KG1 (cell line): ENCODE results near the gene SULF2.

Experiments used
- DNase-seq: peaks from one replicate; lab custom pipeline; 2025; lab: John Stamatoyannopoulos, UW

Gene SULF2

GRCh38 chr20:47760686-47761481 lies 24.4 kb downstream of the SULF2 start:
- DNase-seq, result no peak

GRCh38 chr20:47758517-47759450 lies 26.5 kb downstream of the SULF2 start:
- no peak for DNase-seq

DNA sequence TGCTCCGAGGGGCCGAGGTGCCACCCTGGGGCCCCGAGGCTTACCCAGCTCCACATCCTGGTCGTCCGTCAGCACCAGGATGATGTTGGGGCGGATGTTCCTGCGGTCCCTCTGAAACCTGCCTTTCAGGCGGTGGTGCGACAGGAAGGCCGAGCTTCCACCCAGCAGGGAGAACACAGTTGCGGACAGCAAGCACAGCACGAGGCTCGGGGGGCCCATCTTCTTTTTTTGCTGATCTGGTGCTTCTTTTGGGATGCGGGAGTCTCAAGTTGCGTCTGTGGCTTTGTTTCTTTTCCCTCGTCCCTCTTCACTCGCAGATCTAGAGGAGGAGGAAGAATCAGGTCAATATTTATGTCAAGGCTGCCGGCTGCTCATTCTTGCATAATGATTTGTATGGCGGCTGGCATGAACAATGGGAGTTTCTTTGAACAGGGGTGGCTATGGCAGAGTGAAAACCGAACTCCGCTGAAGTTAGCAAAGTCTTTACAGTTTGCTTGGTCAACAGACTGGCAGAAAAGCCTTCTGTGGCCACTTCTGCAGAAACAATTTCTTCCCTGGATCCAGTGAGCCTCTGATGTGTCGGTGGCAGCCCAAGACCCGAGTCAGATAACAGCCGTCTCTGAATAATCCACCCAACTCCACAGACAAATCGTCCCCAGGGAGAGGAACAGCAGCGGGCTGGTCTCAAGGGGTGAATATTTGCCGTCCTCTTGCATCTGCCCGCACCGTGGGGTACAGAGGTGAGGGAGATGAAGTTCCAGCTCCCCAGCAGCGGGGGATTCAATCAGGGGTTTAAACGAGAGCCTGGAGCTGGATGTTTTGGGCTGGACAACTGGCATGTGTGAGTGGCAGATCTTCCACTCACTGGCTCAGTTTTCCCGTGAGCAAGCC lies 27.9 kb downstream of the SULF2 start:
- DNase-seq, result no peak

DNA sequence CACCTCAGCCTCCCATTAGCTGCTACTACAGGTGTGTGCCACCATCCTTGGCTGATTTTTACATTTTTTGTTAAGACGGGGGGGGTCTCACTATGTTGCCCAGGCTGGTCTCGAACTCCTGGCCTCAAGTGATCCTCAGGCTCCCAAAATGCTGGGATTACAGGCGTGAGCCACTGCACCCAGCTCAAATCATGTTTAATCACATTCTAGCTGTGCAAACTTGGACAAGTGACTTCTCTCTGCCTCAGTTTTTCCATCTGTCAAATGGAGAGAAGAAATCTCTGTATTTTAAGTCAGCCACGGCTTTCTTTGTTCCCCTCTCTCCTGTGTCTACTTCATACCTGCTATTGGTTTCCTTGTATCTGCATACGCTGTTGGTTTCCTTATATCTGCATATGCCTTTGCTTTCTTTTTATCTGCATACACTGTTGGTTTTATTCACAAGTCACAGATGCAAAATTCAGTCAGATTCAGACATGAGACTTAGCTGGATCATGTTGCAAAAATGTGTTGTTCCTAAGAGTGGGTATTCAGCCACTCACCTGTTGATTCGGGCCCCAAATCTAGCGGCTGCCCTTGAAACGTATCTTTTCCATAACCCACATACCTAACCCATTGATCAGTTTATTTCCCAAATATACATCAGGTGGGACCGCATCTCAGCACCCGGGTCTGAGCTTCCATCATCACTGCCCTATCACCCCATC lies 30.2 kb downstream of the SULF2 start:
- DNase-seq, result no peak

DNA sequence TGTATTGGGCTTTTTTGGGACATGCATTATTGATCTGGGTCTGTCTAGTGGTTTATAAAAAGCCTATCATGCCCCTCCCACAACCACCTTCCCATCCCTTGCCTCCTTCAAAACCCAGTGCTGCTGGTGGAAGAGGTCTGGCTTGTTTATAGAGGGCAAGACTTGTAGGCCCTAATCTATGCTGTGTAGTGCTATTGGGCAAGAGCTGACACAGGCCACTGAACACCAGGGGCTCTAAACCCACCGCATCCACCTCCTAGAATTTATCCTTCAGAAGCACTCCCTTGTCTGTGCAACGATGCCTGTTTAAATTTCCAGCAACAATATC lies 30.9 kb downstream of the SULF2 start:
- no peak for DNase-seq

DNA sequence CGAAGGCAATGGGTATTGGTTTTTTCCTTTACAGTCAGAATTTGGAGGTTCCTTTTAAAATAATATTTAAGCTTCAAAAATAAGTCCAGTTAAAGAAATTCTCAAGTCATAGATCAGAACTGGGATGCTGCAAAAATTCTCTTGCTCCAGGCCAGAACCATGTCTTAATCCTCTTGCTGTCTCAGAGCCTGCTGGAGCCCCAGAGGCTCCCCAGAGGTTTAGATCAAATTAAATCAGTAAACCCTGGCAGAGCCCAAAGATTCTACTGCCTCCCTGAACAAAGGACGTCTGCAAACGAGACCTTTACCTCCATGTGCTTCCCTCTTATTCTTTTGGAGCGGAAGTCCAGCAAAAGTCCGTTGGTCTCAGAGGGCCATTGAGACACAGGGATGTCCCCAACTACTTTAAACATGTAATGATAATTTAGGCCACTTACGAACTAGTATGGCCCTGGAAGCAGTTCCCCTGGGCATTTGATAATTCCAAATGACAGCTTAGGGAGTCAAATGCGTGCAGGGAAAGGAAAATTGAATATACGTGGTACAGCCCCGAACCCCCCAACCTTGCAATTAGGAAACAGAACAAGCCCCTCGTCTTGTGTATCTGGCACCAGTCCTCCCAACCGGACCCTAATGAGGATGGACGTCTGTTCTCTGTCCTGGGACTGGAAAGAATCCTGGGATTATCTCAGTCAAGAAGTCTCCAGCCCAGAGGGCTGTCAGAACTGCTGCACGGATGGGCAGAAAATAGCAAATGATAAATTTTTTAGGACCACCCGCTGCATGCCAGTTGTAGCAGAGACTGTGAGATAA lies 31.5 kb downstream of the SULF2 start:
- DNase-seq, result no peak

GRCh38 chr20:47751449-47751848 lies 33.8 kb downstream of the SULF2 start:
- DNase-seq, result no peak

DNA sequence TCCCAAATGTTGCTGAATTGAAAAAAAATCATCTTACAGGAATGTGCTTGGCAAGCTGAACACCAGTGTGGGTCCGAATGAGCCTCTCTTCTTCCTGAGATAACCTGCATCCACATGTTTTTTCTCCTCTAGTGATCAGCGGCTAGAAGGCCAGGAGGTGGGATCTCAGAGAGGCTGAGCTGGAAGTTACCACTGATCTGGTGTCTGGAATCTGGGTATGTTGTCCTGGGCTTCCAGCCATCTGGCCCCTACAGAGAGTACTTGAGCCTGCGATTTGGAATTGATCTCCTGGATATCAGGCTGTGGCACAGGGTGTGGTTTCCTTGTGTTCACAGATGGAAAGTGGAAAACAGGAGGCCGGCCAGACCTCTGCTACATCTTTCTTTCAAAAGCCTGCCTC lies 35.9 kb downstream of the SULF2 start:
- DNase-seq, result no peak

GRCh38 chr20:47748823-47749222 lies 36.5 kb downstream of the SULF2 start:
- DNase-seq, result peak; percentile 17

- DNase-seq, result no peak
Measured at GRCh38 chr20:47748069-47748468, 37.2 kb downstream of the SULF2 start.

DNA sequence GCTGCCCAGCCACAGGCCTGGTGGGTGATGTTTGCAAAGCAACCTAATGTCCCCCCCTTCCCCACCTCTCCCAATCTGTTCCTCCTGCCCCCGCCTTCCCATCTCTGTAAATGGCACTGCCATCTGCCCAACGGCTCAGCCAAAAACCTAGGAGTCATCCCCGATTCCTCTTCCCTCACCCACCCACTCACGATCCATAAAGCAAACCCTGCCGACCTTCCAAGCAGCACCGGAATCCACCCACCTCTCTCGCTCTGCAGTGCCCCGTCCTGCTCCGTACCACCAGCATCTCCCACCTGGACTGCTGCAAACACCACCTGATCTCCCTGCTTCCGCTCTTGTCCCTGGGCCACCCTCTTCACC lies 37.6 kb downstream of the SULF2 start:
- no peak for DNase-seq

DNA sequence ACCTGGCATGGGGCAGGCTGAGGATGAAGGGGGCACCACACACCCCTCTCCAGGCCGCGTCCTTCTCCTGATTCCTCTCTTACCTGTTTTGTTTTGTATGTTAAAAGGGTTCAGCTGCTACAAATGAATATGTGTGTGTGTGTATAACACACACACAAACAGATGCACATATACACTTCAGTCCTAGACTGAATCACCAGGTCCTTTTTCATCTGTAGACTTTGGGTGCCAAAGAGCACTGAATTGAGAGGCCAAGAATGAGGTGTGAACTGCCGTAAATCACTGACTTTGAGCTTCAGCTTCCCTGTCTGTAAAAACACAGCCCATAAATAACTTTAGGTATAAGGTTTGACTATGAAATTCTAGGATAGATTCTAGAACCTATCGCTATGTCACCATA lies 40.5 kb downstream of the SULF2 start:
- no peak for DNase-seq

GRCh38 chr20:47743671-47744070 lies 41.6 kb downstream of the SULF2 start:
- DNase-seq, result no peak

DNA sequence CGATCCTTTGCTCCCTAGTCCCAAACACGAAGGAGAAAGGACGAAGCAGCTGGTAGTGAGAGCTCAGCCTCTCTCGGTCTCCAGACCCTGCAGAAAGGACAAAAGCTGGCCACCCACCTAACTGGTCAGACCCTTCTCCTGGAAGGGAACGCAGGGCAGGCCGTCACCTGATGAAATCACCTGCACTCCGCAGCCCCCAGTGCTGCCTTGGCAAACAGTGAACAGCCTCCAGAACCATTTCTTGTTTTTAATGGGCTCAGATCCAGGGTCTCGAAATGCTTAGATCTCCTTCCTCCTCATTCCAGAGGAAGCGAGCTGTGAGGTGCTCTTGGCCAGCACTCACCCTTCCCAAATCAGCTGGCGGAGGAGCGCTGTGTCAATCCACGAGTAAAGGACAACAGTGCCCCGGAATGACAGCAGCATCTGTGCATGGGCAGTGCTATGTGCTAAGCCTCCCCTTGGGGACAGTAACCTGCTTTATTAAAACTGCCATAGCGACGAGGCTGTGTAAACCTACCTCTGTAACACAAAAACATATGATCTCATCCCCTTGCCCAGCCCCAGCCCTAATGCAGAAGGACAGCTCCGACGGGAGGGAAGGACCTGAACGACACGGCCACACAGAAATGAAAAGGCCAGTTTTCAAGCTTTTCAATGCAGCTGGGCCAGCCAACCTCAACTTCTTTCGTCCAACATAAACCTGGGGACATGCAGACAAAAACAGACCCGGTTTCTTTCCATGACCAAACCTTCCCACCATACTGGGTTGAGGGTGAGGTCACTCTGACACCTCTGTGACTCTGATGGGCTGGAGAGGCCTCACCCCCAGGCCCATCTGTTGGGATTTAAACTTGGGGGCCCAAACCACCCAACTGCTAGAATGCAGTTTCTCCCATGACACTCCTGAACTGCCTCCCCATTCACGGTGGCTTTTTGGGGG lies 43.3 kb downstream of the SULF2 start:
- no peak for DNase-seq

DNA sequence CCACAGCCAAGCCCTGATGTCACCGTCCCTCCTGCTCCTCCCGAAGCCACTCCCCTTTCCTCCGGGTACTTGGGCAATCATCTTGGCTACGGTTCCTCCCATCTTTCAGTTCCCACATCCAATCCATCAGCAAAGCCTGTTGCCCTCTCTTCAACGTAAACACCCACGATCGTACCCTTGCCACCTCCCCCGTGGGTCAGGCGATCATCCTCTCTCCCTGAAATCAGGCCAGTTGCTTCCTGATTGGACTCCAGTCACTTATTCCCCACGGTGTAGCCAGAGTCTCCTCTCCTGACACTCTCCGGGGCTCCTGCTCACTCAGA lies 44.5 kb downstream of the SULF2 start:
- no peak for DNase-seq

DNA sequence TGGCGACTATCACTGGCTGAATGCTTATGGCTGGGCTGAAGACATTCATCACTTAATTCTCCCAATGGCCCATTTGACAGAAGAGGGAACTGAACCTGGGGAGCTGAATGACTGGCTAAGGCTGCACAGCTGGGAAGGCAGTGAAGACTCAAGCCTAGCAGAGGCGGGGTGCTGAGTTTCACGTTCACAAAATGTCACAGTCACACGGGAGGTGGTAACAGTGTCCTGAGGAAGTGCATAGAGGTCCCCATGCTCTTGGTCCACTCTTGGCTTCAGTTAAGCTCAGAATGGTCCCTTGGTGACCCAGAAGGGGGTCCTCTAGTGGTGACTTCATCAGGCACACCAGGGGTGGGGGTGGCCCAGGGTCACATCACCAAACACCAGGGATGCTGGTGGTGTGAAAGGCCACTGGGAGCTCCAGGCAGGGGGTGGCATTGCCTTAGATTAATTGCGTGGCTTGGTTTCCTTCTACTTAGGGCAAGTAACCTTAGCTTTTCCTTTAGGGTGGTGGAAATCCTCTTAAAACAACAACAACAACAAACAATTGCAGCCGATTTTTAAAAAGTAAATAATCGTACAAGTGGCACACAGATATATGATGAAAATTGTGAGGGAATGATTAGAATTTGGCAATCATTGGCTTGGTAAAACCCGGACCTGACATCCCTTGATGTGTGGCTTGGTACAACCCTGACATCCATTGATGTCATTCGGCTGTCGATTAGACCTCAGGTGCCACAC lies 45.0 kb downstream of the SULF2 start:
- no peak for DNase-seq

GRCh38 chr20:47737923-47738322 lies 47.4 kb downstream of the SULF2 start:
- DNase-seq, result no peak

DNA sequence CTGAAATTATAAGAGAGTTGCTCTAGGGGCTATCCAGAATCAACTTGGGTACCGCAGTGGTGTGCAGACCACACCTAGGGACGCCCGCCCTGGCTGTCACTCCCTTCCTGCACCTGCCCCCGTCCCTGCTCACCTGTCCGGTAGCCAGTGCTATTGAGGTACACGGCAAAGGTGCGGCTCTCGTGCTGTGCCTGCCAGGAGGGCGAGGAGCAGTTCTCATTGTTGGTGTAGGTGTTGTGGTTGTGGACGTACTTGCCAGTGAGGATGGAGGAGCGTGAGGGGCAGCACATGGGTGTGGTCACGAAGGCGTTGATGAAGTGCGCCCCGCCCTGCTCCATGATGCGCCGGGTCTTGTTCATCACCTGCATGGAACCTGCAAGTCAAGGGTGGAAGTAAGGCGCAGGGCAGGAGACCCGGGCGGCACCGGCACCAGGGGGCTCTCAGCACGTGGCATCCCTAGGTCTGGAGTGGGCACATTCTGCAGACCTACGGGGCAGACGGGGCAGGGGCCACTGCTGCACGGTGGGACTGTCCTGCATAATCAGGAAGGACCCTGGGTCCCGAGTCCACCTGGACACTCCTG lies 48.6 kb downstream of the SULF2 start:
- no peak for DNase-seq
